Activated T-cell treated with anti-CD3 and anti-CD28 coated beads, Interleukin-2, amount 50 U/mL, for 72 hours (primary cell): ENCODE measurements around the gene ATXN1. TPM values are rescaled to one million over a fixed set of nuclear protein-coding genes. Genes with fewer than 3 reads are reported as not detected.
A peak's percentile ranks its signal among the peaks of the same experiment; 100 is the strongest.

ENCODE experiments used
- ATAC-seq, 2 donors: fragments of 150-1000 bp; cut with Tn5 transposase; replicated peaks in 1 of 2; 2 replicates each; pipeline ENCODE4 v1.10.0; 2021; ENCODE audit warnings: moderate library complexity in 2 of 2, mild to moderate bottlenecking in 1 of 2
- DNase-seq, 2 donors: peaks; one replicate each; pipeline ENCODE4 v3.0.0; 2021 to 2022; ENCODE audit warnings: mixed read lengths in 1 of 2
- H3K27ac Mint-ChIP-seq: one replicate; pipeline ENCODE4 v1.8.0; 2022; ENCODE audit warnings: mild to moderate bottlenecking, moderate library complexity, mixed read lengths
- H3K27me3 Mint-ChIP-seq: one replicate; pipeline ENCODE4 v1.8.0; 2022; ENCODE audit warnings: low read depth, mixed read lengths
- H3K36me3 Mint-ChIP-seq, 2 donors: one replicate each; pipeline ENCODE4 v1.8.0; 2022; ENCODE audit warnings: mixed read lengths in 2 of 2, mild to moderate bottlenecking in 1 of 2; ENCODE audit not compliant: insufficient read depth in 2 of 2
- H3K4me1 Mint-ChIP-seq: one replicate; pipeline ENCODE4 v1.8.0; 2022; ENCODE audit warnings: low read depth, mixed read lengths
- H3K4me3 Mint-ChIP-seq, 2 donors: one replicate each; pipeline ENCODE4 v1.8.0; 2022; ENCODE audit warnings: mild to moderate bottlenecking in 2 of 2, mixed read lengths in 2 of 2, moderate library complexity in 2 of 2
- H3K9me3 Mint-ChIP-seq, 2 donors: one replicate each; pipeline ENCODE4 v1.8.0; 2022; ENCODE audit warnings: mixed read lengths in 2 of 2
- total RNA-seq, 2 donors: library from RNA; stranded (reverse); gene quantifications; one replicate each; pipeline ENCODE4 v1.2.3, GENCODE V29; 2022

ATXN1 gene
- total RNA-seq, 2 donors from 2014 or later, result 46.5 to 65.1 TPM

DNA sequence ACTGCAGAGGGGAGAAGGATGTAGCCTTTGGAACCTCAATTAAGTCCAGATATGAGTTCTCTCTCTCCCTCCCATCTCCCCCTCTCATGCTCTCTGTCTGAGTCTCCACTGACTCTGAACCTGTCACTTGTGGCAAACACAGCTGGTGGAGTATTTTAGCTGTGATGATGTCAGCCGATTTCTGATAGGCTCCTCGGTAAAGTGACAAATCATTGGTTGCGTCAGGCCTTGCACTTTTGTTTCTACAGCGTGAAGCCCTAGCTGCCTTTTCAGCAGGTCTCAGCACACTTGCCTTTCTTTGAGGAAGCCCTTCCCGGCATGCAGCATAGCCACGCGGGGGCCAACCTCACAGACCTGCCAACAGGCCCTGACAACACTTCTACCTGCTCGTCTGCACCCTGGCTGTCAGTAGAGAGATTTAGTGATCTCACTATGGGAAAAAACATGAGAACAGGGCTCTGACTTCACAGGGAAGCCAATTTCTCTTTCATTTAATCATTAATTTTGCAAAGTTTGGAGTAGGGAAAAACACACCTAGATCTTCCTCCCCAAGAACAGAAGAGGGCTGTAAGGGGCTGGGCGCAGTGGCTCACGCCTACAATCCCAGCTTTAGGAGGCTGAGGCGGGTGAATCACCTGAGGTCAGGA is 438.5 kb downstream of the ATXN1 start:
- peaks cover 0 to 9% of the 10 kb centered on the region in 2 donors for H3K36me3 Mint-ChIP-seq
- DNase-seq, result peak; percentile 81 to 82
- ATAC-seq, result peak; percentile 85 to 86
- H3K27me3 Mint-ChIP-seq, result no peaks in the 10 kb centered on the region
- peaks cover 79% of the 10 kb centered on the region for H3K4me1 Mint-ChIP-seq
- H3K9me3 Mint-ChIP-seq, result no peaks in the 10 kb centered on the region
- peak overlapping the region; percentile 53 to 76 for H3K4me3 Mint-ChIP-seq
- peak overlapping the region; percentile 95 for H3K27ac Mint-ChIP-seq

DNA sequence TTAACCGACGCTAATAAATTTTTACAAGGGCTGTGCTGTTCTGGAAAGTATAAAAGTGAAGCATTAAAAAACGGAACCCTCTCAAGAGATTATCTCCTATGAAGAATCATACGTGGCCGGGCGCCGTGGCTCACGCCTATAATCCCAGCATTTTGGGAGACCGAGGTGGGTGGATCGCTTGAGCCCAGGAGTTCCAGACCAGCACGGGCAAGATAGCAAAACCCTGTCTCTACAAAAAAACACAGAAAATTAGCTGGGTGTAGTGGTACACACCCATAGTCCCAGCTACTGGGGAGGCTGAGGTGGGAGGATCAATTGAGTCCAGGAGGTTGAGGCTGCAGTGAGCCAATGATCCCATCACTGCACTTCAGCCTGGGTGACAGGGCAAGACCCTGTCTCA is 439.4 kb downstream of the ATXN1 start:
- no peaks in the 10 kb centered on the region for H3K27me3 Mint-ChIP-seq
- ATAC-seq, result no peak
- peaks cover 89% of the 10 kb centered on the region for H3K4me1 Mint-ChIP-seq
- no peak for DNase-seq
- H3K4me3 Mint-ChIP-seq, result no peak overlapping the region
- H3K9me3 Mint-ChIP-seq, result no peaks in the 10 kb centered on the region
- peaks cover 0 to 9% of the 10 kb centered on the region in 2 donors for H3K36me3 Mint-ChIP-seq
- no peak overlapping the region for H3K27ac Mint-ChIP-seq

DNA sequence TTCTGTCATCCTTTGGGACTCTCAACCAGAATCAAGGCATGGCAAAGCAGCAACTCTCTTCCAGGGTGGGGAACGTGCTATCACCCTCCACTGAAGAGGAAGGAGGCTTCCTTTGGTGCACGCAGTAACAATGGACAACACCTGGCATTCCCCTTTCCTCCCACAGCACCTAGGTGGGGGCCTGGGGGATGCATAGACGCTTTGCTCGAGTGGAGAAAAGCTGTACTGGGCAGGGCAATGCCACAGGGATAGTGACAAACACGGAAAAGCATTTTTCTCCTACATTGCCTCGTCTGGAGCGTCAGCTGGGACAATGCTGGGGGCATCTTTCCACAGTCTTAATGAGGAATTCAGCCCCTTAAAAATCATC is 439.9 kb downstream of the ATXN1 start:
- Mint-ChIP-seq H3K27ac (no peak overlapping the region), H3K4me3 (no peak overlapping the region), H3K9me3 (no peaks in the 10 kb centered on the region), H3K4me1 (peaks cover 94% of the 10 kb centered on the region), H3K27me3 (no peaks in the 10 kb centered on the region), H3K36me3 (peaks cover 0 to 4% of the 10 kb centered on the region in 2 donors)
- no peak for ATAC-seq
- no peak for DNase-seq

DNA sequence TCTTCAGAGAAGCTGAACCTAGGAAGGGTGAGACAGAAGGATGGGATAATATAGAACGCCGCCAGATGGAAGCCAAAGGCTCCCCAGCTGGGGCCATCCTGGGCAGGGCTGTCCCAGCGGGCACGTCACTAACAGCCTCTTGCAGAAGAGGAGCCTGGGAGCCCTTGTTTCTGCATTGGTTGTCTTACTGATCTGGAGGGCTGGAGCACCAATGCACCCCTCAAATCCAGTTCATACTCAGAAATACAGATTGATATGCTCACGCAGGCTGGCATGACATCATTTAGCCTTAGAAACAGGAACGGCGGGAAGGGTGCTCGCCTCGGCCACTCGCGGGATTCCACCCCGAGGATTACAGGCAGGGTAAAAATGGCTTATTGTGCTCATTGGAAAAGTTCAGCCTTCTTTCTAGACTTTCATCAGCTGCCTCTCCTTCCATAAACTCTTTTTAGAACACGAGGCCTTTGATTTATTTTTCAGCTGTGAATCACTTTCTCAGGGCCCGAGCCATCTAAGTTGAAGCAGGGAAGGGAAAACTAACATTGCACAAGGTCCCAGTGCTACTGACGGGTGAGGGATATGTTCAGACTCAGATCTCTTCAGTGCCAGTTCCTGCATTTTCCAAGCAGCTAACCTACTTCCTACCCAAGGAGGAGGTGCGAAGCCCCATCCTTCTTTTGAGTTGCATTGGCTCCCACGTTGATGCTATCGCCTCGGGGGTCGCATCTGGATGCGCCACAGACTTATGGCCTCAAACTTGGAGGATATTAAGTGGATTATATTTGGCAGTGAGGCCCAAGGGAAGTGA is 440.5 kb downstream of the ATXN1 start:
- no peaks in the 10 kb centered on the region for H3K27me3 Mint-ChIP-seq
- no peak for ATAC-seq

DNA sequence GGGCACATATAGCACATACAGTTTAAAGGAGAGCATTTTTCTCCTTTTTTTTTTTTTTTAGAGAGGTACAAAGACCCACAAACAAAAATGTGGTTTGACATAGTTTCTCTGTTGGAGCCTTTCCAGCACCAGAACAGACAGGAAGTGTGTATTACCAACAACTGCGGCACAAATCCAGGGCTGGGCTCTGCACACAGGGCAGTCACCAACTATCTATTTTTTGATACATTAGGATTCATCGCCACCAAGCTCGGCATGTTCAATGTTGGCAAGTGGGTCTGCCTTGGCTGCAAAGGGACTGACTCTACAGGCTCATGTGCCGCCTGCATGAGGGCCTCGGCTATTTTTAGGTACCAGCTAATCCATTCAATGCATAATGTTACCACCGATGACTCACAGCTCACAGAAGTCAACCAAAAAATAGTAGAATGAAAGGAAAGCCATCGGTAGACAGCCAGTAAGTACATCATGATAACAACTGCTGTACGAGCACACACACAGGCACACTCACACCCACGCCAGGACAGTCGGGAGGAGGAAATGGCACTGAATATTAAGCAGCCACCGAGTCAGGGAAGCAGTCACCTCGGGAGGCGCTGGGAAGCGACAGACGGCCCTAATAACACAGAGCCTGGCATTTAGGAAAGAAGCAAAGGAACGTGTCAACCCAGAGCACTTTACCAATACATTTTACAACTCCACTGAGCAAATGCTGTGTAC is 441.3 kb downstream of the ATXN1 start:
- no peaks in the 10 kb centered on the region for H3K9me3 Mint-ChIP-seq
- H3K27me3 Mint-ChIP-seq, result no peaks in the 10 kb centered on the region
- H3K4me3 Mint-ChIP-seq, result peak overlapping the region; percentile 75 to 83
- peaks cover 86% of the 10 kb centered on the region for H3K4me1 Mint-ChIP-seq
- DNase-seq (peak; percentile 62 to 75), ATAC-seq (peak; percentile 66 to 69)
- peaks cover 0 to 2% of the 10 kb centered on the region in 2 donors for H3K36me3 Mint-ChIP-seq
- peak overlapping the region; percentile 93 for H3K27ac Mint-ChIP-seq

More for the DNA sequence above, 440.5 kb downstream of the ATXN1 start:
- Mint-ChIP-seq H3K4me3 (peak overlapping the region; percentile 75 to 83), H3K4me1 (peaks cover 93% of the 10 kb centered on the region), H3K9me3 (no peaks in the 10 kb centered on the region), H3K36me3 (peaks cover 0 to under 1% of the 10 kb centered on the region in 2 donors), H3K27ac (peak overlapping the region; percentile 18)
- no peak for DNase-seq

DNA sequence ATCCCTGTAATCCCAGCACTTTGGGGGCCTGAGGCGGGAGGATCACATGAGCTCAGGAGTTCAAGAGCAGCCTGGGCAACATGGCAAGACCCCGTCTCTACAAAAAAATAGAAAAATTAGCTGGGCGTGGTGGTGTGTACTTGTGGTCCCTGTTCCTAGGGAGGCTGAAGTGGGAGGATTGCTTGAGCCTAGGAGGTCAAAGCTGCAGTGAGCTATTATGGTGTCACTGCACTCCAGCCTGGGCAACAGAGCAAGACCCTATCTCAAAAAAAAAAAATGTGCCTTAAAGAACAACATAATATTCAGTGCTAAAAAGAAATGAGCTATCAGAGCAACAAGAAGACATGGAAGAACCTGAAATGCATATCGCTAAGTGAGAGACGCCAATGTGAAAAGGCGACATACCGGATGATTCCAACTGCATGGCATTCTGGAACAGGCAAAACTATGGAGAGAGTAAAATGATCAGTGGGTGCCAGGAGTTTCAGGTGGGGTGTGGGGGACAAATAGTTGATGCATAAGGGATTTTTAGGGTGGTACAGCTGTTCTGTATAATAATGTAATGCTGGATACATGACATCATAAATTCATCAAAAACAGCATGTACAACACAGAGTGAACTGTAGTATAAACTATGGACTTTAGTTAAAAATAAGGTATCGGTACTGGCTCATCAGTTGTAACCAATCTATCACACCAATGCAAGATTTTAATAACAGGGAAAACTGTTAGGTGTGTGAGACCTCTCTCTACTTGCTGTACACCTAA is 442.1 kb downstream of the ATXN1 start:
- H3K27me3 Mint-ChIP-seq, result no peaks in the 10 kb centered on the region
- peaks cover 0 to 2% of the 10 kb centered on the region in 2 donors for H3K36me3 Mint-ChIP-seq
- peaks cover 78% of the 10 kb centered on the region for H3K4me1 Mint-ChIP-seq
- H3K9me3 Mint-ChIP-seq, result no peaks in the 10 kb centered on the region
- ATAC-seq (no peak), DNase-seq (no peak)
- peak overlapping the region; percentile 75 to 83 for H3K4me3 Mint-ChIP-seq
- peak overlapping the region; percentile 93 for H3K27ac Mint-ChIP-seq

DNA sequence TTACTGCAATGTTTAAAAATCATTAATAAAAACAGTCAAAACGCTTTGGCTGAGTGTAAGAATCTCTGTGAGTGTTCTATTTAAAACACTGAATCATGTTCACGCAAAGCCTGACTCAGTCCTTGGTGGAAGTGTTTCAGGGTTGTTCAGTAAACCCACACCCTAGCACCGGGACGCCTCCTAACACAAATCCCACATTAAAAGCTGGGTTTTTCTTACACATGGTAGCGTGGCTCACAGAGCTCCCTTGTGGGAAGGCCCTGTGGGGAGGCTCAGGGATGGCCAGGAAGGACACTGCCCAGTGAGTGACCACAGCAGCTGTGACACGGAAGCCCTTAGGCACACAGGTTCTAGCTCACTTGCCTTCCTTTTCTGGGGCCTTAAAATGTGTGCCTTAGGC is 442.7 kb downstream of the ATXN1 start:
- Mint-ChIP-seq H3K9me3 (no peaks in the 10 kb centered on the region), H3K4me1 (peaks cover 73% of the 10 kb centered on the region), H3K27ac (peak overlapping the region; percentile 93), H3K36me3 (peaks cover 0 to 2% of the 10 kb centered on the region in 2 donors), H3K4me3 (peak overlapping the region; percentile 75 to 83), H3K27me3 (no peaks in the 10 kb centered on the region)
- DNase-seq (peak; percentile 30 to 58), ATAC-seq (peak; percentile 15 to 22)

DNA sequence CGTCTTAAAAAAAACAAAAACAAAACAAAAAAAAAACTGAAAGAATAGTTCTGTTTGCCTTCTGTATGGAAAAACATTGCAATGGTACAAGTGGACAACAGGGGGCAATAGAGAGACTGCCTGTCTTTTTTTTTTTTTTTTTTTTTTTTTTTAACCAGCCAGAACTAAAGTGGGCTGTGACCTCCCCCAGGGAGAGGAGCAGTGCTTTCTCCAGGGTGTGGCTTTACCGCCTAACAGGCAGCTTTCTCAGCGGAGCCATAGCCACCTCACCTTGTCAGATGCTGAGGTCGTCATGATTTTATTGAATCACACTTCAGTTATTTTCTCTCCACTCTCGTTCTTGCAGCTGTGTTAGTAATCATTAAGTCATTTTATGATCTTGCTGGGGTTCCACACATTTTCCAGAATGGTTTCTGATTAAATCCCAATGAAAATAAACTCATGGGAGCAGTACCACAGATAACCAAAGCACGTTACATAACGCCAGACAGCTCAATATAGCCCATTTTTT is 444.5 kb downstream of the ATXN1 start:
- Mint-ChIP-seq H3K9me3 (no peaks in the 10 kb centered on the region), H3K27me3 (no peaks in the 10 kb centered on the region), H3K4me1 (peaks cover 55% of the 10 kb centered on the region), H3K27ac (peak overlapping the region; percentile 67), H3K36me3 (peaks cover 0 to 2% of the 10 kb centered on the region in 2 donors), H3K4me3 (peak overlapping the region in 1 of 2 donors; percentile 56)
- peak in 1 of 2 donors; percentile 28 for ATAC-seq
- peak; percentile 38 to 39 for DNase-seq

DNA sequence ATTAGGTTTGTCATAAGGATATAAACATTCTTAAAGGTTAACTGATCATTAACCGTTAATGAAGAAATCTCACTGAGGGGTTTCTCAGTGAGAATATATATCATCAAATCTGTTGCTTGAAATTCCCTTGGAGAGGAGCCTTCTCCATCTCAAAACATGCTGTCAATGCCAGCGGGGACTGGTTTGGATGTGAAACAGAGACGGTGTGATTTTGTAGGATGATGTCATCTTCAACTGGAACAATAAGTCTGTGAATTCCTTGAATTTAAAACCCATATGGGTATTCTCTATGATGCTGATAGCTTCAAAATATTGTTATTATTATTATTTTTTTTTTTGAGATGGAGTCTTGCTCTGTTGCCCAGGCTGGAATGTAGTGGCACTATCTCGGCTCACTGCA is 447.0 kb downstream of the ATXN1 start:
- DNase-seq (no peak), ATAC-seq (no peak)
- Mint-ChIP-seq H3K4me3 (no peak overlapping the region), H3K27ac (no peak overlapping the region), H3K27me3 (no peaks in the 10 kb centered on the region), H3K36me3 (peaks cover 0 to 2% of the 10 kb centered on the region in 2 donors), H3K9me3 (no peaks in the 10 kb centered on the region), H3K4me1 (peaks cover 30% of the 10 kb centered on the region)

DNA sequence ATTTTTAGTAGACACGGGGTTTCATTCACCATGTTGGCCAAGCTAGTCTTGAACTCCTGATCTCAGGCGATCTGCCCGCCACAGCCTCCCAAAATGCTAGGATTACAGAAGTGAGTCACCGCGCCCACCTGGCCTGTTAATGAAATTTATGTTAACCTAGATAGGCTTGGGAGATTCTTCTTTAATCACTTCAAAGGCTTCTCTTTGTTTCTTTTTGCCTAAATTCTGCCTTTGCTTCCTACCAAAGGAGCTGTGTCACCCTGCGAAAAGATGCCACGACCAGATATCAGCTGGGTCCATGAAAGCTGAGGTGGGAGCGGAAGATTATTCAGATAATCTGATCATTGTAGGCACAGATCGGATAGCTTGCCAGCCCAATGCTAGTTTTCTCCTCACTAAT is 447.5 kb downstream of the ATXN1 start:
- H3K27ac Mint-ChIP-seq, result no peak overlapping the region
- H3K9me3 Mint-ChIP-seq, result no peaks in the 10 kb centered on the region
- no peak for ATAC-seq
- peaks cover 24% of the 10 kb centered on the region for H3K4me1 Mint-ChIP-seq
- H3K4me3 Mint-ChIP-seq, result no peak overlapping the region
- H3K36me3 Mint-ChIP-seq, result peaks cover 0 to 2% of the 10 kb centered on the region in 2 donors
- DNase-seq, result no peak
- H3K27me3 Mint-ChIP-seq, result no peaks in the 10 kb centered on the region

DNA sequence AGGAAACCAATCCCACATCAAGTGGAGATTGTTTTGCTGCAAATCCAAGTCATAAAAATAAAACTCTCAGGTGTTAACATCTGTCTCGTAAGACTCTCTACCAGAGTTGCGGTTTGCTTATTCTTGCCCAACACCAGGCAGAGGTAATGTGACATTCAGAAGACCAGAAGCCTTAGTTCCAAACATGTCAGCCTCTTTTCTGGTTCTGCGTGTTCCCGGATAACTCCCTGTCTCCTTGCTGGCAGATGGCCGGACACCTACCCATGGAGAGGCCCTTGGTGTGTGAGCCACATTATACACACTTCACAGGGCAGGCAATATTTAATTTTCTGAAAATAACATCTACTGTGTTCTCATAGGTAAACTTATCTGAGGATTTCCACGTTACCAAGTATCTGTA is 449.5 kb downstream of the ATXN1 start:
- Mint-ChIP-seq H3K9me3 (no peaks in the 10 kb centered on the region), H3K4me1 (peaks cover 9% of the 10 kb centered on the region), H3K4me3 (no peak overlapping the region), H3K27me3 (no peaks in the 10 kb centered on the region), H3K36me3 (peaks cover 0 to 2% of the 10 kb centered on the region in 2 donors), H3K27ac (no peak overlapping the region)
- DNase-seq, result no peak
- ATAC-seq, result no peak

DNA sequence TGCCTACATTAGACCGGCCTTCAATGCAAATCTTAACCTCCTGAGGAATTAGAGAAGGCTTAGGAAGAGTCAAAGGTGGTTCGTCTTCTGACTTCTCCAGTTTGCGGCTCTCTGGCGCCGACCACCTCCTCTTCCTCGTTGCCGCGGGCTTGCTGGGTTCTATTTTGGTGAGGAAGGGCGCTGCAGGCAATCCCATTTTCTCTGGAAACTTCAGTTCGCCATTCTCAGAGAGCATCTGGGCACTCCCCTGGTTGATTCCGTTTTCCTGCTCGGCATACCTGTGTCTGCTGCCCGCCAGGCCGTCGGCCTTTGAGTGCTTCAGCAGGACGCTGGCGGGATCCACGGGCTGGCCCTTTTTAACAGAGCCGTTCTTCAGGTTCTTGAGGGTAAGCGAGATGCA is 454.9 kb downstream of the ATXN1 start:
- H3K36me3 Mint-ChIP-seq, result peaks cover 0 to 5% of the 10 kb centered on the region in 2 donors
- DNase-seq (no peak), ATAC-seq (no peak)
- H3K27ac Mint-ChIP-seq, result no peak overlapping the region
- peaks cover 27% of the 10 kb centered on the region for H3K4me1 Mint-ChIP-seq
- H3K27me3 Mint-ChIP-seq, result no peaks in the 10 kb centered on the region
- no peak overlapping the region for H3K4me3 Mint-ChIP-seq
- no peaks in the 10 kb centered on the region for H3K9me3 Mint-ChIP-seq
